Measurements from ENCODE around the gene GREB1. TPM values are rescaled to one million over a fixed set of nuclear protein-coding genes. Genes with fewer than 3 reads are reported as not detected.

Gene GREB1
- total and polyA plus RNA-seq, 4 donors = 12.8 to 36.6 (median 19.3) TPM

DNA sequence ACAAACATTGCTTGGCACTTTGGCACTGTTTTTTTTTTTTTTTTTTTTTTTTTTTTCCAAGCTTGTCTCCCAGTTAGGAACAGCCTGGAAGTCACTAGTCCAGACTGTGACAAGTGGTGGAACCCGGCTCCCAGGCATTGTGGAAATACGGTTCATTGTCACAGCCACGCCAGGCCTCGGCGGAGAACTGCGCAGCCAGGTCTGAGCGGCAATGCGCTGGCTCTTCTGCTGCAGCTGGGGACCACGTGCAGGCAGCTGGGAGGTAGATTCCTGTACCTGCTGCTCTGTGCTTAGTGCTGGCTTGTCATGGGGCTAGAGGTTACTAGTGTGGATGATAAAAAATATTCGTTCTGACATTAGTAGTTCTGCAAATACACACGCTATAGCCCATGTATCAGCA lies 131.2 kb downstream of the GREB1 start:
- H3K36me3 ChIP-seq (ENCODE audit: control insufficient read depth, insufficient read depth, low read length) = no peaks in the 10 kb centered on the region
- no peak for DNase-seq (ENCODE audit: low read depth in 4 of 6, low spot score in 6 of 6)
- H3K27me3 ChIP-seq (ENCODE audit: control insufficient read depth, insufficient read depth, low read length) = peaks cover 9% of the 10 kb centered on the region
- H3K4me3 ChIP-seq (ENCODE audit: low read depth, low read length) = no peak overlapping the region
- no peaks in the 10 kb centered on the region for H3K9me3 ChIP-seq (ENCODE audit: control insufficient read depth, insufficient read depth, low read length)
- no peak overlapping the region for H3K27ac ChIP-seq (ENCODE audit: low read depth, low read length)
- 91% methylated on average over 11 of the region's 11 CpGs for WGBS (ENCODE audit: insufficient coverage)
- peaks cover 6% of the 10 kb centered on the region for H3K4me1 ChIP-seq (ENCODE audit: control insufficient read depth, insufficient read depth, low read length)

DNA sequence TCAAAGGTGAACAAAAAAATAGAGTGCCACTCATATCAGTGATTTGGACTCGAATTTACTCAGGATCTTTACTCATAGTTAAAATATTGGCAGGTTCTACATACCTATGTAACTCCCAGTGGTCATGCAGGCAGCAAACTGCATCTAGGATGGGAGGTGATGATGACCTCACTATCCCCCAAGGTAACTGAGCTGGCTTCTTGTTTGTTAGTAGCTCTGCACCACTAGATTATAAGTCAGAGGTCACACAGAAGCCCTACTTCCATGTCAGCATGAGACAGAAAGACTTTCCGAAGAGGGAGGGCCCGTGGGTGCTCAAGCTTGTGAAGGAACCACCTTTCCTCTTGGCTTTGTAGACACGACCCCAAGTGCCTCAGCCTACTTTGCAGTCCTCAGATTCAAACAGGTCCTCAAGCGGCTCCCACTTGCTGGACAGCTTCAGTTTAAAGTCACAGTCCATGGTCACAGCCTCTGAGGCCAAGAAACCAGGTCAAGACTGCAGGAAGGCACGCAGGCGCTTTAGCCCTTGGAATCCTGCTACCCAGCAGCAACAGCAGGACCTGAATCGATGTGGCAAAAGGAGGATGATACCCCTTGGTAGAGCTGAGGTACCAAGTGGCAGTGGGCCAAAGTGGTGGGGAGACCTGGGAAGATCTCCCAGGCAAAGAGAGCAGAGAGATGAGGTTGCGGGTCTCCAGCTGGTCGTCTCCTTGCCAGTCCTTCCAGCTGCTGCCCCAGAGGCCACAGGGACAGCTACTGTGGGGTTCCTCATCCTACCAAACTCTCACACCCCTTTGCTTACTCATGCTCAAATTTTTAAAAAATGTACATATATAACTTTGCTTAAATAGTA lies 131.9 kb downstream of the GREB1 start:
- Histone ChIP-seq H3K36me3 (ENCODE audit: control insufficient read depth, insufficient read depth, low read length) (no peaks in the 10 kb centered on the region), H3K9me3 (ENCODE audit: control insufficient read depth, insufficient read depth, low read length) (no peaks in the 10 kb centered on the region), H3K4me3 (ENCODE audit: low read depth, low read length) (no peak overlapping the region), H3K4me1 (ENCODE audit: control insufficient read depth, insufficient read depth, low read length) (peaks cover 10% of the 10 kb centered on the region), H3K27ac (ENCODE audit: low read depth, low read length) (no peak overlapping the region), H3K27me3 (ENCODE audit: control insufficient read depth, insufficient read depth, low read length) (peaks cover 15% of the 10 kb centered on the region)
- no peak for DNase-seq (ENCODE audit: low read depth in 4 of 6, low spot score in 6 of 6)
- 89% methylated on average over 7 of the region's 10 CpGs for WGBS (ENCODE audit: insufficient coverage)

DNA sequence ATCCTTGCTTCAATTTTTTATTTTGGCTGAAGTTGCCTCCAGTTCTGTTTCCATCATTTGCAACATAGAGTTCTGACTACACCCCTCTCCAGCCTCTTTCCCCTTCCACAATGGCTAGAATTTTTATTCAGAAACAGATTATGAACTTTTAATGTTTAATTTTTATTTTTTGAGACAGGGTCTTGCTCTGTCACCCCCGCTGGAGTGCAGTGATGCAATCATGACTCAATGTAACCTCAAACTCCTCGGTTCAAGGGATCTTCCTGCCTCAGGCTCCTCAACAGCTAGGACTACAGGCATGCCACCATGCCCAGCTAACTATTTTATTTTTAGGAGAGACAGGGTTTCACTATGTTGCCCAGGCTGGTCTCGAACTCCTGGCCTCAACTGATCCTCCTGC lies 133.3 kb downstream of the GREB1 start:
- DNase-seq (ENCODE audit: low read depth in 4 of 6, low spot score in 6 of 6) = no peak
- Histone ChIP-seq H3K4me1 (ENCODE audit: control insufficient read depth, insufficient read depth, low read length) (peaks cover 10% of the 10 kb centered on the region), H3K9me3 (ENCODE audit: control insufficient read depth, insufficient read depth, low read length) (no peaks in the 10 kb centered on the region), H3K36me3 (ENCODE audit: control insufficient read depth, insufficient read depth, low read length) (no peaks in the 10 kb centered on the region), H3K27me3 (ENCODE audit: control insufficient read depth, insufficient read depth, low read length) (peaks cover 15% of the 10 kb centered on the region), H3K4me3 (ENCODE audit: low read depth, low read length) (no peak overlapping the region), H3K27ac (ENCODE audit: low read depth, low read length) (no peak overlapping the region)
- WGBS (ENCODE audit: insufficient coverage) = 87% methylated on average over 2 of the region's 3 CpGs

DNA sequence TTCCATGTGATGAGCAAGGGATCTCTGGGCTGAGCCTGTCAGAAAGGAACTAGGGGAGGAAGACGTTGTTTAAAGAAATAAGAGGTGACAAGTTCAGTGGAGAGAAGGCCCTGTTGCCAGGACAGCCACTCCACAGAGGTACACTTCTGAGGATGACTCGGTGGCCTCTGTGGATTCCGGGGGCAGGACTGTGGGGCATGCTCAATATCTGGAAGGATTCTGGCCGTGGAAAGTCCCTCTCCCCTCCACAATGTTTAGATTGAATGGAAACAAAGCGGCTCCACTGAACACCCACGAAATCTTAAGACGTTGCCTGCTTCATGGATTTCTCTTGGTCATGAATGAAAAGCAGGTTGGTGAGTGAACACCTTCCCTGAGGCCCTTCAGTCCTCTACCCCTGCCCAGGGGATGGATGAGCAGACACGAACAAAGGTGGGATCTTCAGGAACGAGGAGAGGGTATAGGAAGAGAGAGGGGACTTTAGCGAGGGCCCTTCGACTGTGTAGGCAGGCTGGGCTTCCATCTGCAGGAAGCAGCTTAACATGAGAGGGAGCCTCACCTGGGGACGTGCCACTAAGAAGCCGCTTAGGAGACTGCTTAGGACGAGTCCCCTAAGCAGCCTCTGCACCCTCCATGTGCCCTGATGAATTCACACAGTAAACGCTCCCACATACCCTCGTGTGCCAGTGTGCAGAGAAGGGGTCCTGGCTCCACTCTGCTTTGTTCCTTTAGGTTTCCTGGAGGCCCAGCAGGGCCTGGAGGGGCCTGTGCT lies 134.2 kb downstream of the GREB1 start:
- H3K4me1 ChIP-seq (ENCODE audit: control insufficient read depth, insufficient read depth, low read length) = peaks cover 10% of the 10 kb centered on the region
- no peaks in the 10 kb centered on the region for H3K36me3 ChIP-seq (ENCODE audit: control insufficient read depth, insufficient read depth, low read length)
- H3K27ac ChIP-seq (ENCODE audit: low read depth, low read length) = no peak overlapping the region
- 78% methylated on average over 10 of the region's 16 CpGs for WGBS (ENCODE audit: insufficient coverage)
- no peaks in the 10 kb centered on the region for H3K9me3 ChIP-seq (ENCODE audit: control insufficient read depth, insufficient read depth, low read length)
- peaks cover 15% of the 10 kb centered on the region for H3K27me3 ChIP-seq (ENCODE audit: control insufficient read depth, insufficient read depth, low read length)
- no peak for DNase-seq (ENCODE audit: low read depth in 4 of 6, low spot score in 6 of 6)
- H3K4me3 ChIP-seq (ENCODE audit: low read depth, low read length) = no peak overlapping the region

DNA sequence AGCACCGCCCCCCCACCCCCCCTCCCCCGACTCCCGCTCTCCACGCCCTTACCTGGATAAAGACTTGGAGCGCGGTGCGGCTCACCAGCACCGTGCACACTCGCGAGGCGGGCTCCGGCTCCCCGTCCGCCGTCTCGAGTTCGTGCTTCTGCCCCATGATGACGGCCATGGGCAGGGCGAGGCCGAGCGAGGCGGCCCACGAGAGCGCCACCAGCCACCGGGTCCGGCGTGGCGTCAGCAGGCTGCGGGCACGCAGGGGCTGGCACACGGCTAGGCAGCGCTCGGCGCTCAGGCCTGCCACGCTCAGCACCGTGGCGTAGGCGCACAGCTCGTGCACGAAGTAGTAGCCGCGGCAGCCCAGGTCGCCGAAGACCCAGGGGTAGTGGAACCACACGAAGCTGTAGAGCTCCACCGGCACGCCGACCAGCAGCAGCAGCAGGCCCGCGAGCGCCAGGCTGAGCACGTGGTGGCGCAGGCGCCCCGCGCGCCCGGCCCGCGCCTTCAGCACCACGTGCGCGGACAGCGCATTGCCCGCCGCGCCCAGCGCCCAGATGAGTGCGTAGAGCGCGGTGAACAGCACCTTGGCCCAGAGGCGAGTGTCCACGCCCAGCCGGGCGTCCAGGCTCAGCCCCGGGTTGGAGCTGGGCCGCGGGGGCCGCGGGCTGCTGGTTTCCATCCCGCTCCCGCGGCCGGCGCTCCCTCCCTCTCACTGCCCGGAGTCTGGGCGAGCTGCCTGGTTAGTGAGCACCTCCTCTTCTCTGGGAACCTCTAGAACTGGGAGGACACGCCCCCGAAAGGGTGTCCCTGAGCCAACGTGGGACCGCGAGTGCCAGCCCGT lies 135.8 kb downstream of the GREB1 start, which contains the start of gene NTSR2:
NTSR2 (minus strand) TSS at position 742 of the 838 bp plus-strand sequence; CDS start at position 676, 66 bp downstream.
- H3K4me1 ChIP-seq (ENCODE audit: control insufficient read depth, insufficient read depth, low read length) = peaks cover 10% of the 10 kb centered on the region
- H3K36me3 ChIP-seq (ENCODE audit: control insufficient read depth, insufficient read depth, low read length) = no peaks in the 10 kb centered on the region
- peaks cover 18% of the 10 kb centered on the region for H3K27me3 ChIP-seq (ENCODE audit: control insufficient read depth, insufficient read depth, low read length)
- DNase-seq (ENCODE audit: low read depth in 4 of 6, low spot score in 6 of 6) = peak in 2 of 6 donors; percentile 75 to 77
- no peak within 1 kb of the TSS for H3K27ac ChIP-seq (ENCODE audit: low read depth, low read length)
- WGBS (ENCODE audit: insufficient coverage) = 13% methylated on average over 89 of the region's 93 CpGs
- no peaks in the 10 kb centered on the region for H3K9me3 ChIP-seq (ENCODE audit: control insufficient read depth, insufficient read depth, low read length)
- no peak within 1 kb of the TSS for H3K4me3 ChIP-seq (ENCODE audit: low read depth, low read length)

DNA sequence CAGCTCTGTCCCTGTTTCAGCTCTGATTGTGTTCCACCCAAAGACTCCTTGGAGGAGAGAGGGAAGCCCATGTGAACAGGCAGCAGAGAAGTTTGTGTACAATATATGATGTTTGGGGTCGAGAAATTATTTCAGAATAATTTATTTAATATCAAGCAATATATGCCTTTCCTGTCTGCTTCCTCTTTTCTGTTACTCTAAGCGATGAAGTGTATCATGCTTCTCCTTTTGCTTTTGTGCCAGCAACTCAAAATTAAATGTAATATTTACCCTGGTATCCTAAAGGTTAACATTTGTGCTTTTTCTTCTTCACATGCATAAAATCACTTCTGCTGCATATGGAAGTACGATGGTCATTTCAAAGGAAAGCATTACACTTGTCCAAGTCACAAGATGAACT lies 138.6 kb downstream of the GREB1 start:
- WGBS (ENCODE audit: insufficient coverage) = 100% methylated on average over 1 of the region's 3 CpGs
- H3K9me3 ChIP-seq (ENCODE audit: control insufficient read depth, insufficient read depth, low read length) = no peaks in the 10 kb centered on the region
- H3K27me3 ChIP-seq (ENCODE audit: control insufficient read depth, insufficient read depth, low read length) = peaks cover 18% of the 10 kb centered on the region

DNA sequence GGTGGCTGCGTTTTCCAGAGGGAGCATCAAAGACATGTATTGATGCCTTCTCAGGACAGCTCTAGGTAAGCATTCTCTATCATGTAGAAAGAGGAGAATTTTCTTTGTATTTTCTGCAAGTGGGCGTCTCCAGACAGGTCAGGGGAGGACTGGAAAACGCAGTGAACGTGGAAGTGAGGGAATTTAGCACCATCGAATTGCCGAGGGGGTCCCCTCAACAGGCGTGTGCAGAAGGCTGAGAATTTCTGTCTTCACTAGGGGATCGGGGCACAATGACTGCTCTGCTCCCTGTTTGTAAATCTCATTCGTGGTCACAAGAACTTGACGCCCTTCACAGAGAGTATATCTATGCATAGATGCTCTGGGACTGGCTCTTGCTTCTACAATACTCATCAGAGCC lies 141.1 kb downstream of the GREB1 start:
- peaks cover 31% of the 10 kb centered on the region for H3K4me1 ChIP-seq (ENCODE audit: control insufficient read depth, insufficient read depth, low read length)
- WGBS (ENCODE audit: insufficient coverage) = 86% methylated on average over 8 of the region's 10 CpGs
- no peaks in the 10 kb centered on the region for H3K36me3 ChIP-seq (ENCODE audit: control insufficient read depth, insufficient read depth, low read length)
- no peak overlapping the region for H3K4me3 ChIP-seq (ENCODE audit: low read depth, low read length)
- no peaks in the 10 kb centered on the region for H3K9me3 ChIP-seq (ENCODE audit: control insufficient read depth, insufficient read depth, low read length)
- H3K27ac ChIP-seq (ENCODE audit: low read depth, low read length) = no peak overlapping the region
- peaks cover 13% of the 10 kb centered on the region for H3K27me3 ChIP-seq (ENCODE audit: control insufficient read depth, insufficient read depth, low read length)
- no peak for DNase-seq (ENCODE audit: low read depth in 4 of 6, low spot score in 6 of 6)

More for the DNA sequence above, 138.6 kb downstream of the GREB1 start:
- no peak overlapping the region for H3K27ac ChIP-seq (ENCODE audit: low read depth, low read length)
- H3K4me3 ChIP-seq (ENCODE audit: low read depth, low read length) = no peak overlapping the region
- no peak for DNase-seq (ENCODE audit: low read depth in 4 of 6, low spot score in 6 of 6)
- H3K36me3 ChIP-seq (ENCODE audit: control insufficient read depth, insufficient read depth, low read length) = no peaks in the 10 kb centered on the region
- H3K4me1 ChIP-seq (ENCODE audit: control insufficient read depth, insufficient read depth, low read length) = peaks cover 22% of the 10 kb centered on the region

DNA sequence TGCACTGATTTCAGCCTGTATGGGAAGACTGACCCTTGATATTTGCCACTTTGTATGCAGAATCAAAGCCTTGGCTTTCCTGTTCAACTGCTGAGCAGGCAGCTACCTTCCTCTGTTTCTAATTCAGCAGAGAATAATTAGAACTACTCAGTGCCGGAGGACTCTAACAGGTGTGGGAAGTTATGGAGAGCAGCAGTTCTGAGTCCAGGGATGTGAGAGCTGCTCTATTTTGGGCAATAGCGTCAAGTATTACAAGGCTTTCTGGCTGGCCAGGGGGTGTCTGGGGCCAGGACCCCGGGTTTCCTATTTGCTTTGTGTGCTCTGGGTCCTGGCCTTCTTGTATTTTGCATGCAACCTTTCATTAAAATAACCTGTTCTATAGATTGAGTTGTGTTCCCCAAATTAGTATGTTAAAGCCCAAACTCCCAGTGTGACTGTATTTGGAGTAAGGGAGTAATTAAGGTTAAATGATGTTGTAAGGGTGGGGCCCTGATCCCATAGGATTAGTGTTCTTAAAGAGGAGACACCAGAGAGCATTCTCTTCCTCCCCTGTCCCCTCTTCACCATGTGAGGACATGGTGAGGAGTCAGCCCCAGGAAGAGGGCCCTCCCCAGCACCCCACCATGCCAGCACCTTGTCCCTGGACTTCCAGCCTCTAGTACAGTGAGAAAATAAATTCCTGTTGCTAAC lies 141.7 kb downstream of the GREB1 start:
- WGBS (ENCODE audit: insufficient coverage) = 90% methylated on average over 2 of the region's 3 CpGs
- no peak overlapping the region for H3K27ac ChIP-seq (ENCODE audit: low read depth, low read length)
- no peaks in the 10 kb centered on the region for H3K9me3 ChIP-seq (ENCODE audit: control insufficient read depth, insufficient read depth, low read length)
- no peak overlapping the region for H3K4me3 ChIP-seq (ENCODE audit: low read depth, low read length)
- H3K27me3 ChIP-seq (ENCODE audit: control insufficient read depth, insufficient read depth, low read length) = peaks cover 7% of the 10 kb centered on the region
- no peaks in the 10 kb centered on the region for H3K36me3 ChIP-seq (ENCODE audit: control insufficient read depth, insufficient read depth, low read length)
- DNase-seq (ENCODE audit: low read depth in 4 of 6, low spot score in 6 of 6) = no peak
- H3K4me1 ChIP-seq (ENCODE audit: control insufficient read depth, insufficient read depth, low read length) = peaks cover 33% of the 10 kb centered on the region

DNA sequence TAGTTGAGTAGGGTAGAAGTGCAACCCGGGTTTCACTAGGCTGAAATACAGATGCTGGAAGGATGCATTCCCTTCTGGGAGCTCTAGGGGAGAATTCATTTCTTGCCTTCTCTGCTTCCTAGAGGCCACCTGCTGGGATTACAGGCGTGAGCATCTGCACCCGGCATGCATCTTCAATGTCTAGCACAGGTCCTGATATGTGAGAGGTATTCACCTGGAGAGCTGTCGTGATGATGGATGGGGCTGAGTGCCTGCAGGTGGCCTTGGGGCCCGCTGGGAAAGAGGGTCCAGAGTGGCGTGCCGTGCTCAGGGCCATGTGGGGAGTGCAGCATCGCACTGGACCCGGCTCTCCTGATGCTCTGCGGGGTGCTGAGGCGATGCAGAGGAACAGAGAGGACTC lies 142.8 kb downstream of the GREB1 start:
- DNase-seq (ENCODE audit: low read depth in 4 of 6, low spot score in 6 of 6) = peak in 1 of 6 donors; percentile 59
- Histone ChIP-seq H3K9me3 (ENCODE audit: control insufficient read depth, insufficient read depth, low read length) (no peaks in the 10 kb centered on the region), H3K4me3 (ENCODE audit: low read depth, low read length) (no peak overlapping the region), H3K27ac (ENCODE audit: low read depth, low read length) (no peak overlapping the region), H3K4me1 (ENCODE audit: control insufficient read depth, insufficient read depth, low read length) (peaks cover 38% of the 10 kb centered on the region), H3K27me3 (ENCODE audit: control insufficient read depth, insufficient read depth, low read length) (peaks cover 7% of the 10 kb centered on the region), H3K36me3 (ENCODE audit: control insufficient read depth, insufficient read depth, low read length) (no peaks in the 10 kb centered on the region)
- 50% methylated on average over 11 of the region's 11 CpGs for WGBS (ENCODE audit: insufficient coverage)

Measured in spinal cord (tissue), 10 donors.